Neural cell (in vitro differentiated cells): ENCODE data around the gene SOX5. TPM values are rescaled to one million over a fixed set of nuclear protein-coding genes. Genes with fewer than 3 reads are reported as not detected.

Experiments used
- H2AFZ ChIP-seq: fragments of 200-600, 300-800 bp; sonication (generic), shearing (Covaris generic); 2 replicates; pipeline ENCODE4 v1.6.0; 2014; ENCODE audit warnings: low read depth, mild to moderate bottlenecking, antibody characterized with exemption, low read length, moderate library complexity
- H3F3A ChIP-seq: fragments of 200-600 bp; shearing (Covaris generic); 2 replicates; pipeline ENCODE4 v1.6.1; 2016; ENCODE audit warnings: mild to moderate bottlenecking, moderate library complexity, mixed read lengths, antibody characterized with exemption, low read length; ENCODE audit not compliant: insufficient read depth, poor library complexity, severe bottlenecking
- H3K27ac ChIP-seq: fragments of 200-600, 300-800 bp; sonication (generic), shearing (Covaris generic); 2 replicates; pipeline ENCODE4 v1.5.1; 2014; ENCODE audit warnings: mild to moderate bottlenecking, low read length, moderate library complexity
- H3K27me3 ChIP-seq: fragments of 300-800, 200-600 bp; sonication (generic), shearing (Covaris generic); 2 replicates; pipeline ENCODE4 v1.6.0; 2014; ENCODE audit warnings: mild to moderate bottlenecking, low read depth, low read length, moderate library complexity; ENCODE audit not compliant: insufficient read depth
- H3K36me3 ChIP-seq: fragments of 300-800, 200-600 bp; sonication (generic), shearing (Covaris generic); 2 replicates; pipeline ENCODE4 v1.5.1; 2014; ENCODE audit warnings: mild to moderate bottlenecking, antibody characterized with exemption, low read length, moderate library complexity; ENCODE audit not compliant: insufficient read depth
- H3K4me2 ChIP-seq: fragments of 300-800, 200-600 bp; sonication (generic), shearing (Covaris generic); 2 replicates; pipeline ENCODE4 v1.6.0; 2014; ENCODE audit warnings: mild to moderate bottlenecking, low read length
- H3K4me3 ChIP-seq: fragments of 300-800, 200-600 bp; sonication (generic), shearing (Covaris generic); 2 replicates; pipeline ENCODE4 v1.5.1; 2014; ENCODE audit warnings: mild to moderate bottlenecking, low read length, moderate library complexity
- H3K79me2 ChIP-seq: fragments of 200-600 bp; shearing (Covaris generic); replicated peaks from 2 replicates; pipeline ENCODE4 v1.6.0; 2014; ENCODE audit warnings: mild to moderate bottlenecking, low read length, moderate library complexity; ENCODE audit not compliant: insufficient read depth
- H3K9ac ChIP-seq: fragments of 300-800, 200-600 bp; sonication (generic), shearing (Covaris generic); 2 replicates; pipeline ENCODE4 v1.6.1; 2016; ENCODE audit warnings: mild to moderate bottlenecking, low read length, mixed read lengths
- H3K9me2 ChIP-seq: fragments of 200-600 bp; shearing (Covaris generic); 2 replicates; pipeline ENCODE4 v1.6.1; 2016; ENCODE audit warnings: mild to moderate bottlenecking, low read length, mixed read lengths; ENCODE audit not compliant: insufficient read depth
- H3K9me3 ChIP-seq: fragments of 200-600, 300-800 bp; sonication (generic), shearing (Covaris generic); 2 replicates; pipeline ENCODE4 v1.6.1; 2016; ENCODE audit warnings: mild to moderate bottlenecking, mixed run types, low read length, moderate library complexity, mixed read lengths
- H4K20me1 ChIP-seq: fragments of 200-600 bp; shearing (Covaris generic); 2 replicates; pipeline ENCODE4 v1.6.1; 2016; ENCODE audit warnings: mild to moderate bottlenecking, mixed run types; ENCODE audit not compliant: insufficient read depth
- CTCF ChIP-seq: fragments of 450-650 bp; IDR thresholded peaks from 2 replicates; pipeline ENCODE4 v1.5.1; 2014; ENCODE audit warnings: antibody characterized with exemption, mild to moderate bottlenecking, moderate library complexity; ENCODE audit not compliant: poor library complexity, severe bottlenecking
- EP300 ChIP-seq: fragments of 450-650 bp; conservative IDR thresholded peaks from 2 replicates; pipeline ENCODE4 v1.6.1; 2014; ENCODE audit warnings: antibody characterized with exemption, mild to moderate bottlenecking, moderate library complexity; ENCODE audit not compliant: poor library complexity, severe bottlenecking
- EZH2 ChIP-seq: fragments of 200-600, 300-800 bp; shearing (Covaris generic), sonication (generic); IDR thresholded peaks from 2 replicates; pipeline ENCODE4 v1.6.1; 2014; ENCODE audit warnings: antibody characterized with exemption, low read length, borderline replicate concordance, mild to moderate bottlenecking; ENCODE audit not compliant: insufficient read depth, poor library complexity, severe bottlenecking
- MXI1 ChIP-seq: fragments of 450-650 bp; conservative IDR thresholded peaks from 2 replicates; pipeline ENCODE4 v1.6.1; 2014; ENCODE audit warnings: antibody characterized with exemption, mild to moderate bottlenecking; ENCODE audit not compliant: poor library complexity, severe bottlenecking
- POLR2AphosphoS5 ChIP-seq: IDR thresholded peaks from 2 replicates; pipeline ENCODE4 v1.6.1; 2012
- RAD21 ChIP-seq: fragments of 450-650 bp; conservative IDR thresholded peaks from 2 replicates; pipeline ENCODE4 v1.6.1; 2014; ENCODE audit warnings: antibody characterized with exemption, mild to moderate bottlenecking, moderate library complexity
- REST ChIP-seq: IDR thresholded peaks from 2 replicates; pipeline ENCODE4 v1.6.1; 2012; ENCODE audit warnings: borderline replicate concordance
- SMC3 ChIP-seq: fragments of 450-650 bp; conservative IDR thresholded peaks from 2 replicates; pipeline ENCODE4 v1.6.1; 2014; ENCODE audit warnings: antibody characterized with exemption, mild to moderate bottlenecking, moderate library complexity; ENCODE audit not compliant: poor library complexity
- TAF1 ChIP-seq: IDR thresholded peaks from 2 replicates; pipeline ENCODE4 v1.6.1; 2012; ENCODE audit warnings: low read depth
- polyA plus RNA-seq: library from polyadenylated mRNA; depleted of rRNA; stranded (reverse); fragments of >200 nt; gene quantifications from 2 replicates; pipeline ENCODE4 v1.2.3, GENCODE V29; 2014

Gene SOX5
- polyA plus RNA-seq, 1 donor from 2014 or later, result 1.8 TPM

GRCh38 chr12:23899434-23899833, 50.0 kb downstream of the SOX5 start:
- H3K9me3 ChIP-seq, result no peaks in the 10 kb centered on the region
- H3K9ac ChIP-seq, result no peak overlapping the region
- H3K27me3 ChIP-seq, result no peaks in the 10 kb centered on the region
- H3K27ac ChIP-seq, result no peak overlapping the region
- no peak for TF ChIP-seq REST
- TF ChIP-seq SMC3, result no peak
- no peak for TF ChIP-seq MXI1
- no peak for TF ChIP-seq RAD21
- TF ChIP-seq POLR2AphosphoS5, result no peak
- TF ChIP-seq CTCF, result no peak
- TF ChIP-seq EZH2, result no peak
- TF ChIP-seq EP300, result no peak
- no peak for TF ChIP-seq TAF1
- no peak overlapping the region for H3K4me2 ChIP-seq
- no peaks in the 10 kb centered on the region for H3F3A ChIP-seq
- no peaks in the 10 kb centered on the region for H3K9me2 ChIP-seq
- H4K20me1 ChIP-seq, result no peaks in the 10 kb centered on the region
- no peak overlapping the region for H3K4me3 ChIP-seq
- H3K36me3 ChIP-seq, result no peaks in the 10 kb centered on the region
- H2AFZ ChIP-seq, result no peak overlapping the region
- H3K79me2 ChIP-seq, result peaks cover 64% of the 10 kb centered on the region

GRCh38 chr12:23898121-23898520, 51.3 kb downstream of the SOX5 start:
- Histone ChIP-seq H3K9ac (no peak overlapping the region), H3K4me3 (no peak overlapping the region), H3K9me2 (no peaks in the 10 kb centered on the region), H3K36me3 (no peaks in the 10 kb centered on the region), H3K27ac (no peak overlapping the region), H4K20me1 (no peaks in the 10 kb centered on the region), H3K4me2 (no peak overlapping the region), H2AFZ (no peak overlapping the region), H3K79me2 (peaks cover 54% of the 10 kb centered on the region), H3F3A (no peaks in the 10 kb centered on the region), H3K27me3 (no peaks in the 10 kb centered on the region), H3K9me3 (no peaks in the 10 kb centered on the region)
- TF ChIP-seq TAF1 (no peak), CTCF (no peak), SMC3 (no peak)
